Activated T-cell treated with anti-CD3 and anti-CD28 coated beads, Interleukin-2, amount 50 U/mL, for 4 hours (primary cell): ENCODE results near the gene C12orf50. TPM values are rescaled to one million over a fixed set of nuclear protein-coding genes. Genes with fewer than 3 reads are reported as not detected.
A peak's percentile ranks its signal among the peaks of the same experiment; 100 is the strongest.

Experiments
- ATAC-seq, 2 donors: fragments of 200-7000 bp; cut with Tn5 transposase; one replicate each; pipeline ENCODE4 v1.10.0; 2021
- DNase-seq: peaks from one replicate; pipeline ENCODE4 v3.0.0-alpha.2; 2020
- H3K27me3 Mint-ChIP-seq: one replicate; pipeline ENCODE4 v1.8.0; 2021; ENCODE audit warnings: low read depth, mixed read lengths
- H3K36me3 Mint-ChIP-seq: one replicate; pipeline ENCODE4 v1.8.0; 2022; ENCODE audit warnings: mixed read lengths; ENCODE audit not compliant: insufficient read depth
- H3K4me1 Mint-ChIP-seq: one replicate; pipeline ENCODE4 v1.8.0; 2021; ENCODE audit warnings: low read depth, mixed read lengths
- H3K4me3 Mint-ChIP-seq: one replicate; pipeline ENCODE4 v1.8.0; 2021; ENCODE audit warnings: mild to moderate bottlenecking, moderate library complexity, mixed read lengths
- H3K9me3 Mint-ChIP-seq: one replicate; pipeline ENCODE4 v1.8.0; 2021; ENCODE audit warnings: mixed read lengths
- total RNA-seq, 3 donors: library from RNA; stranded (reverse); gene quantifications; one replicate each; pipeline ENCODE4 v1.2.1, GENCODE V29; 2021

The C12orf50 gene
- total RNA-seq, 3 donors from 2014 or later = not detected

DNA sequence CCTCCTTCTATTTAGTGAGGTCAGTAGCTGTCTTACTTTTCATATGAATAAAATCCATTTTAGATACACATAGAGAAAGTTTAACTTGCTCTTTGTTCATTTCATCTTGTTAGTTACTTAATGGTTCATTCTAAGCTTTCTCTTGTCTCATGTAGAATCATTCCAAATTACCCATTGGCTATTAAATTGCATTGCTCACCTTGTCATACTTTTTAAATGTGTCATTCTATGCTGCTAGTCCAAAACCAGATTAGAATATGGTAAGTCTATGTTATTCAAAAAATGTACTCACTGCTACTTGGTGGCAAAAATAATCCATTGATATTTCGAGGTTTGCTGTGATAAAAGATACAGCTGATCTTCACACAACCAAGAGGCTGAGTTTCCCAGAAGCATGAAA, 3.0 kb downstream of the C12orf50 start:
- Mint-ChIP-seq H3K9me3 (no peaks in the 10 kb centered on the region), H3K36me3 (no peaks in the 10 kb centered on the region), H3K4me3 (no peak overlapping the region), H3K27me3 (peaks cover 4% of the 10 kb centered on the region), H3K4me1 (no peaks in the 10 kb centered on the region)
- no peak for DNase-seq
- no peak for ATAC-seq

- no peak for ATAC-seq
- H3K4me3 Mint-ChIP-seq = no peak overlapping the region
- no peak for DNase-seq
- H3K4me1 Mint-ChIP-seq = no peaks in the 10 kb centered on the region
- H3K9me3 Mint-ChIP-seq = peaks cover 25% of the 10 kb centered on the region
- peaks cover 21% of the 10 kb centered on the region for H3K27me3 Mint-ChIP-seq
- no peaks in the 10 kb centered on the region for H3K36me3 Mint-ChIP-seq
Measured at GRCh38 chr12:88017964-88018363, 11.2 kb downstream of the C12orf50 start.

GRCh38 chr12:88015825-88016224, 13.4 kb downstream of the C12orf50 start:
- Mint-ChIP-seq H3K36me3 (no peaks in the 10 kb centered on the region), H3K27me3 (peaks cover 22% of the 10 kb centered on the region), H3K9me3 (peaks cover 25% of the 10 kb centered on the region), H3K4me1 (no peaks in the 10 kb centered on the region), H3K4me3 (no peak overlapping the region)
- DNase-seq (no peak), ATAC-seq (no peak)

DNA sequence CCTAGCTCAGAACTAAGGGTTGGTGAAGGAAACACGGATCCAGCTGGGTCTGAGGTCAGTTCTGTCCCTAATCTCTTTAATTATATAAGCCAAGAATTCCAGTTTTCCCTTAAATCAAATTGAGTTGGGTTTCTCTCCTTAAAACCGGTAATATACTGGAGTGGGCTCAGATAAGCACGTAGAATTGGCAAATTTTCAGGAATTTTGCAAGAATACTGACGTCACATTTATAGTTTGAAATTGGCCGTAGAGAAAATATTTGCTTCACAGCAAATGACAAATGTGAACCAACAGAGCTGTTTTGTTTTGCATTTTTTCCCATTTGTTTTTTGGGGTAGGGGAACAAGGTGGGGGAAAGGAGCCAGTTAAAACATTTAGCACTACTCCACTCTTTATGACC, 17.4 kb downstream of the C12orf50 start:
- H3K4me3 Mint-ChIP-seq = no peak overlapping the region
- H3K4me1 Mint-ChIP-seq = no peaks in the 10 kb centered on the region
- DNase-seq (no peak), ATAC-seq (no peak)
- no peaks in the 10 kb centered on the region for H3K36me3 Mint-ChIP-seq
- H3K9me3 Mint-ChIP-seq = no peaks in the 10 kb centered on the region
- peaks cover 14% of the 10 kb centered on the region for H3K27me3 Mint-ChIP-seq

GRCh38 chr12:88006351-88006750, 22.9 kb downstream of the C12orf50 start:
- Mint-ChIP-seq H3K9me3 (peaks cover 3% of the 10 kb centered on the region), H3K4me1 (no peaks in the 10 kb centered on the region), H3K4me3 (no peak overlapping the region), H3K36me3 (no peaks in the 10 kb centered on the region), H3K27me3 (peaks cover 2% of the 10 kb centered on the region)
- no peak for DNase-seq
- ATAC-seq = no peak

- DNase-seq (no peak), ATAC-seq (no peak)
- Mint-ChIP-seq H3K36me3 (no peaks in the 10 kb centered on the region), H3K9me3 (peaks cover 3% of the 10 kb centered on the region), H3K4me1 (no peaks in the 10 kb centered on the region), H3K4me3 (no peak overlapping the region), H3K27me3 (peaks cover 7% of the 10 kb centered on the region)
Measured at GRCh38 chr12:88001327-88001726, 27.9 kb downstream of the C12orf50 start.

DNA sequence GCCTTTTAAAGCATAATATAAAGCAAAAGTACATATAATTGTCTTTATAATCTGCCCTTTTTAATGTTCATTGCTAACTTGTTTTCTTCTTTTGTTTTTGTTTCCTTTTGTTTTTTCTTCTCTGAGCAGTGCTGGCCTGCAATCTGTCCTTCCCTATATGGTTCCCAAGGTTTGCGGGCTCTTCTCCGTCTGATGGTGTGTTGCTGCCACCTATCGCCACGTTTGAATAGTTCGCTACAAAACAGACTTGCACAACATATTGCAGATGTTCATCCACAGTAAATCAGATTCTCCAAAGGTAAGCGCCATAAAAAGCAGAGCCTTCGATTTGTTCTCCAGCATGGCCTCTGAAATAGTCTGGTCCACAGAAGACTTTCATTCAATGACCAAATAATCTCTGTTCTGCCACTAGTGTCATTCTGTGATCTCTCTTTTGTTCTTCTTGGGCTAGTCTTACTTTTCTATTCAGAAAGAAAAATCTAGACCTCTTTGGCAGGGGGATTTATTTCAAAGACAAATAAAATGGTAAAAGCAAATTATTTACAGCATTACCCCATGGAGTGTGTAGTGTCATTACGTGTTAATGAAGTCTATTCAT, 33.5 kb downstream of the C12orf50 start:
- H3K36me3 Mint-ChIP-seq = no peaks in the 10 kb centered on the region
- peaks cover 16% of the 10 kb centered on the region for H3K27me3 Mint-ChIP-seq
- peak in 1 of 2 donors; percentile 66 for ATAC-seq
- no peaks in the 10 kb centered on the region for H3K9me3 Mint-ChIP-seq
- peak; percentile 10 for DNase-seq
- no peak overlapping the region for H3K4me3 Mint-ChIP-seq
- peaks cover 4% of the 10 kb centered on the region for H3K4me1 Mint-ChIP-seq

- Mint-ChIP-seq H3K27me3 (peaks cover 9% of the 10 kb centered on the region), H3K4me3 (no peak overlapping the region), H3K36me3 (no peaks in the 10 kb centered on the region), H3K4me1 (peaks cover 4% of the 10 kb centered on the region), H3K9me3 (no peaks in the 10 kb centered on the region)
- ATAC-seq = no peak
- no peak for DNase-seq
Measured at GRCh38 chr12:87991483-87991882, 37.7 kb downstream of the C12orf50 start.

DNA sequence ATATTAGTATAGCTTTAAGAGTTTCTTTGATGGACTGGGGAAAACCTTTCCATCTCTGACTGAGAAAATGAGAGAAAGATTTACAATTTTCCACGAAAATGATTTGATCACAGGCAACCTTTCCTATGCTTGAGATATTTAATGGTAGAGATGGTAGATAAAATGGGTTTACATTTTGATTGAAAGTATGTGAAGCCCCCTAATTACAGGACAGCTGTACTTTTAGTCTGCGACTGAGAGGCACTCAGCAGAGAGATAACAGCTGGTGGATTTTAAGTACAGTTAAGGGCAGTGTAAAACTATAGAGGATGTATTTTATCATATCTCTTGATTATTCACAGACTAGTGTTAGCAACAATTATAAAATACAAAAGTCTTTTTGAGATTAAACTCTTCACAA, 40.7 kb downstream of the C12orf50 start:
- no peak for ATAC-seq
- no peak for DNase-seq
- Mint-ChIP-seq H3K9me3 (no peaks in the 10 kb centered on the region), H3K36me3 (no peaks in the 10 kb centered on the region), H3K4me3 (no peak overlapping the region), H3K4me1 (no peaks in the 10 kb centered on the region), H3K27me3 (peaks cover 2% of the 10 kb centered on the region)

DNA sequence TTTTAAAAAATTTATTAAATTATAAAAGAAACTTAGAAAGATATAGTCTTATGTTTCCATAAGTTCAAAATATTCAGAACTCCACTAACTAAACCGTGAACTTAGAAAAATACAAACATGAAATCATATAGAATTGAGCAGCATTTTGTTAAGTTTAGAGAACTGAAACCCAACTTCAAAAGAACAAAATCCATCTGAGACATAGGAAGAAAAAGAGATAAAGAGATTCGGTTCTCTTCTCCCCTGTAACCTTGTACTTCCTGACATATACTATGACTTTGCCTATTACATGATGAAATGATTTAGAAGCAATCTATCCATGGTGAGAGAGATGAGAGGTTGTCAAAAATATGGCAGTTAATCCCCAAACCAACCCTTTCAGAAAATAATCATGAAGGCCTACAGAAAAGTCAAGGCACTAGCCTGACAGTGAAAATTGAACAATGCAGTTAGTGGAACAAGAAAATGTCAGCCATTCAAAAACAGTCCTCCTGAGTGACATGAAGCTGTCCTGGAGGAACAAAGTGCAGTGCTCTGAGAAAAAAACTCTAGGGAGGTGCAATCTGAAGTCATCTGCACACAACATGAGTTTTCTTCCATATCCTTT, 44.0 kb downstream of the C12orf50 start:
- H3K27me3 Mint-ChIP-seq = no peaks in the 10 kb centered on the region
- ATAC-seq (no peak), DNase-seq (no peak)
- H3K4me1 Mint-ChIP-seq = no peaks in the 10 kb centered on the region
- no peaks in the 10 kb centered on the region for H3K9me3 Mint-ChIP-seq
- H3K4me3 Mint-ChIP-seq = no peak overlapping the region
- no peaks in the 10 kb centered on the region for H3K36me3 Mint-ChIP-seq

DNA sequence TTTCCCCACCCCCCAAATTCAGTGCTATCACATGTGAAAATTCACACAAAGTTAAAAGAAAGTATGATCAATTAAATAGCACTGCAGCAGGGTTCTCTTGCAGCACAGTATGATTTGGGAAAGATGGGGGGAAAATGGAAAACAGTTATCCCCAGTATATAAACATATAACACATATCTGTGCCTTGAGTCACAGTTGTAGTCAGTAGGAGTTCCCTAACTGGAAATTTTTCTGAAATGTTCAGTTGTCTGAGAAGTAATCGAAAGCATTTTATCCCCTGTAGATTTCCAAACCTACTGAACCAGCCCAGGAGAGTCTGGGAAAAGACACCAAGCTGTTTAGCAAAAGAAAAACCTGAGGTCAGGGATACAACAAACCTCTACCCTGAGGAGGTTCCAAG, 47.0 kb downstream of the C12orf50 start:
- H3K4me1 Mint-ChIP-seq = no peaks in the 10 kb centered on the region
- no peaks in the 10 kb centered on the region for H3K36me3 Mint-ChIP-seq
- no peak overlapping the region for H3K4me3 Mint-ChIP-seq
- no peaks in the 10 kb centered on the region for H3K9me3 Mint-ChIP-seq
- ATAC-seq (no peak), DNase-seq (no peak)
- H3K27me3 Mint-ChIP-seq = no peaks in the 10 kb centered on the region

DNA sequence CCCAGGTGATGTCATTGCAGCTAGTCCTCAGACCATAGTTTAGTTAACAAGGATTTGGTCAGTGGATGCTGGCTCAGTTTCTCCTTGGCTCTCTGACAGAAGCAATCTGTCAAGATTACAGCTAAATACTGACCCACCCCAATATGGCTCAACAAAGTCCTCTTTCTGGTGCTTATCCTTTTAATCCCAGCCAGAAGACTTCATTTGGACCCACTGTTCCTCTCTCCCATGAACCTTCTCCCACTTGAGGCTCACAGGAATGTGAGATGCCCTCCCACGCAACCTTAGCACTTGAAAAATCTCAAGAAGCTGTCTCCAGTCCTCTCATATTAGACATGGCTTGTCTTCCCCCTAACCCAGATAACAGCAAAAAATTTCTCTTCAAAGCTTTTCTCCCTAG, 47.7 kb downstream of the C12orf50 start:
- Mint-ChIP-seq H3K36me3 (no peaks in the 10 kb centered on the region), H3K4me1 (no peaks in the 10 kb centered on the region)

DNA sequence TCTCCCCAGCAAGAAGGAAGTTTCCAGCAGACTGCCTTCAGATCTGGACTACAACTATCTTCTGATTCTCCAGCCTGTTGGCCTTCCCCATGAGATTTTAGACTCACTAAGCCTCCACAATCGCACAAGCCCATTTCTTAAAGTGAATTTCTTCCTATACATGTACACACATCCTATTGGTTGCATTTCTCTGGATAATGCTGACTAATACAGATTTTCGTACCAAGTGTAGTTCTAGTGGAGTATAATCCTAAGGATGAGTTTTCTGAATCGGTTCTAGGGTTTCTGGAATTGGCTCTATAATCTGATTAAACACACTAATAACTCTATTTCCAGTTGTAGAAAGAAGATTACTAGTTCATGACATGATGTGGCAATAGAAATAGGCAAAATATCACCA, 53.3 kb downstream of the C12orf50 start:
- DNase-seq (no peak), ATAC-seq (no peak)
- Mint-ChIP-seq H3K9me3 (no peaks in the 10 kb centered on the region), H3K4me3 (no peak overlapping the region), H3K36me3 (no peaks in the 10 kb centered on the region), H3K4me1 (no peaks in the 10 kb centered on the region), H3K27me3 (peaks cover 4% of the 10 kb centered on the region)

More for the DNA sequence above, 47.7 kb downstream of the C12orf50 start:
- Mint-ChIP-seq H3K9me3 (no peaks in the 10 kb centered on the region), H3K27me3 (no peaks in the 10 kb centered on the region), H3K4me3 (no peak overlapping the region)
- DNase-seq (no peak), ATAC-seq (no peak)

DNA sequence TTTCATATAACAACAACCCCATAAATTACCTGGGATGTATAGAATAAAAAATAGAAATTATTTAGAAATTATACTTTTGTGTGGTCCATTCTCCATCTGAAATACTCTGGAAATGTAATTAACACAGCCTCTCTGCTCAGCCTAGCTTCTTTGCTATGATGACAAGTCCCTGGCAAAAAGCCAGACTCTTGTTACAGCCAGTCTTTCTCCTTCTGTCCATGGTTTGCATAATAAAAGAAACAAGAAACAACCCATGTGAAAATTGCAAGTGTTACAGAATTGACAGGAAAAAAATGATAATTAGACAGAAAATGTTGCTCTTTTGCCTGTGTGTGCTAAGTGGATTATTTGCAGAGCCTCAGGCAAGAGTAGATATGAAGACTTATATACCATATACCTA, 61.3 kb downstream of the C12orf50 start:
- DNase-seq = no peak
- peaks cover 4% of the 10 kb centered on the region for H3K9me3 Mint-ChIP-seq

DNA sequence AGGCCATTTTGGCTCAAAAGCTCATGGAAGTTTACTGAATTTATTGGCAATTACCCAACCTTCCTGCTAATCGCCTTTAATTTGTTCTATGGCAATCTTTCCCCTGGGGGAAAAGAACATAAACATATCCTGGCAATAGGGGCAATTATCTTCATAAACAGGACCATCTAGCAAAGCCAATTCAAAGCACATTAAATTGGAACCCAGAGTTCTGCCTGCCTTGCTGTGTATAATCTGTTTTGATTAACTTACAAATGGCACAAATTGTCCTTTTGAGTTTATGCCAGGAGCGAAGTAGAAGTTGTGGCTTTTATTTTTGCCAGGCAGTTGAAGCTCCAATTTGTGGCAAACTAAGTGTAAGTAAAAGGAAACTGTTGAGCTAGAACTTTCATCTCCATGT, 68.6 kb downstream of the C12orf50 start:
- DNase-seq = no peak
- Mint-ChIP-seq H3K27me3 (no peaks in the 10 kb centered on the region), H3K4me3 (no peak overlapping the region), H3K4me1 (no peaks in the 10 kb centered on the region), H3K36me3 (no peaks in the 10 kb centered on the region), H3K9me3 (no peaks in the 10 kb centered on the region)
- ATAC-seq = no peak

More for the DNA sequence above, 61.3 kb downstream of the C12orf50 start:
- no peak for ATAC-seq
- H3K4me3 Mint-ChIP-seq = no peak overlapping the region
- no peaks in the 10 kb centered on the region for H3K4me1 Mint-ChIP-seq
- no peaks in the 10 kb centered on the region for H3K36me3 Mint-ChIP-seq
- no peaks in the 10 kb centered on the region for H3K27me3 Mint-ChIP-seq
